GM12878 (cell line): Measurements from ENCODE around the gene CAMK4. TPM values are rescaled to one million over a fixed set of nuclear protein-coding genes. Genes with fewer than 3 reads are reported as not detected.
"Not testable (repeated sequence)": the region's sequence is repeated elsewhere in the genome, so short reads cannot be mapped to it uniquely, and the experiment has no call there.

ENCODE experiments used
- ATAC-seq: fragments of 200-7000 bp; cut with Tn5 transposase; 3 replicates; pipeline ENCODE4 v1.9.1; 2020; ENCODE audit warnings: mild to moderate bottlenecking, moderate library complexity
- BruUV-seq: library from RNA; stranded (reverse); fragments of 400-500 nt; replicated peaks from 2 replicates; lab custom pipeline; 2021; lab: Mats Ljungman, UMichigan
- CTCF ChIA-PET: fragments of 300-600 bp; sonication (Branson Sonifier 250); formaldehyde crosslinking; extraction: SDS; loops from one replicate; lab custom pipeline; 2021; ENCODE audit warnings: inconsistent platforms; lab: Yijun Ruan, JAX
- POLR2A ChIA-PET: fragments of 350-600 bp; formaldehyde crosslinking; extraction: SDS; loops from one replicate; lab custom pipeline; 2021; ENCODE audit warnings: inconsistent platforms; lab: Charles Lee
- RAD21 ChIA-PET: fragments of 300-600 bp; sonication (Branson Sonifier 250); formaldehyde crosslinking; loops from one replicate; lab custom pipeline; 2023; ENCODE audit warnings: antibody characterized with exemption; ENCODE audit not compliant: unreplicated experiment; lab: Charles Lee
- SMC1A ChIA-PET: fragments of 300-600 bp; sonication (Branson Sonifier 250); formaldehyde crosslinking; loops from one replicate; lab custom pipeline; 2023; ENCODE audit not compliant: unreplicated experiment, uncharacterized antibody; lab: Charles Lee
- DNase-seq: peaks from one replicate; pipeline ENCODE4 v3.0.0-alpha.2; 2011; ENCODE audit warnings: low read depth, low spot score
- FAIRE-seq: peaks from 3 replicates; lab custom pipeline; 2011; peaks lifted over from hg19 to GRCh38; lab: Jason Lieb, UNC
- H2AFZ ChIP-seq: 2 replicates; pipeline ENCODE4 v1.6.0; 2011; ENCODE audit warnings: low read depth, low read length, control low read depth; ENCODE audit not compliant: control insufficient read depth
- H3K27ac ChIP-seq: 2 replicates; pipeline ENCODE4 v1.5.1; 2011; ENCODE audit warnings: control low read depth; ENCODE audit not compliant: control insufficient read depth, insufficient read depth
- H3K27me3 ChIP-seq, 2 experiments: replicated peaks in 1 of 2; 2 replicates each; pipeline versions ENCODE4 v1.6.0 to v1.6.1; 2011; ENCODE audit warnings: low read length in 1 of 2; ENCODE audit not compliant: control insufficient read depth in 2 of 2, insufficient read depth in 2 of 2
- H3K36me3 ChIP-seq, 2 experiments: 2 replicates each; pipeline ENCODE4 v1.5.1; 2011; ENCODE audit warnings: low read length in 1 of 2; ENCODE audit not compliant: control insufficient read depth in 2 of 2, insufficient read depth in 2 of 2
- H3K4me1 ChIP-seq: 2 replicates; pipeline ENCODE4 v1.6.1; 2011; ENCODE audit warnings: mild to moderate bottlenecking, low read length, moderate library complexity, mixed read lengths; ENCODE audit not compliant: control insufficient read depth, insufficient read depth
- H3K4me2 ChIP-seq: 2 replicates; pipeline ENCODE4 v1.6.0; 2011; ENCODE audit warnings: control low read depth; ENCODE audit not compliant: control insufficient read depth, insufficient read depth
- H3K4me3 ChIP-seq: fragments of 200-600 bp; sonication (generic); 2 replicates; pipeline ENCODE4 v1.5.1; 2016
- H3K79me2 ChIP-seq: 2 replicates; pipeline ENCODE4 v1.6.0; 2011; ENCODE audit warnings: low read length; ENCODE audit not compliant: control insufficient read depth, insufficient read depth
- H3K9ac ChIP-seq: 2 replicates; pipeline ENCODE4 v1.8.0; 2011; ENCODE audit warnings: low read length, control low read depth, mixed read lengths; ENCODE audit not compliant: control insufficient read depth, insufficient read depth
- H3K9me3 ChIP-seq: replicated peaks from 3 replicates; pipeline ENCODE4 v1.5.1; 2011; ENCODE audit warnings: mild to moderate bottlenecking, low read length; ENCODE audit not compliant: control insufficient read depth, insufficient read depth
- H4K20me1 ChIP-seq: 2 replicates; pipeline ENCODE4 v1.6.0; 2011; ENCODE audit not compliant: control insufficient read depth, insufficient read depth
- ATF7 ChIP-seq: fragments of 450-650 bp; IDR thresholded peaks from 2 replicates; pipeline ENCODE4 v1.6.1; 2016; ENCODE audit warnings: low read depth, mild to moderate bottlenecking
- CBFB ChIP-seq: IDR thresholded peaks from 2 replicates; pipeline ENCODE4 v1.6.1; 2016; ENCODE audit warnings: antibody characterized with exemption, low read depth
- JUNB ChIP-seq: IDR thresholded peaks from 2 replicates; pipeline ENCODE4 v1.6.1; 2016; ENCODE audit warnings: antibody characterized with exemption, mild to moderate bottlenecking
- KAT2A ChIP-seq: conservative IDR thresholded peaks from 2 replicates; pipeline ENCODE4 v1.6.1; 2011; ENCODE audit warnings: low read depth, low read length; ENCODE audit not compliant: control insufficient read depth
- MTA3 ChIP-seq: IDR thresholded peaks from 2 replicates; pipeline ENCODE4 v1.6.1; 2012; ENCODE audit warnings: low read length, inconsistent platforms, borderline replicate concordance
- TCF12 ChIP-seq: IDR thresholded peaks from 2 replicates; pipeline ENCODE4 v1.6.1; 2011; ENCODE audit warnings: low read depth, mild to moderate bottlenecking, low read length
- ZBED1 ChIP-seq: IDR thresholded peaks from 2 replicates; pipeline ENCODE4 v1.6.1; 2016; ENCODE audit warnings: borderline replicate concordance
- WGBS: methylation state at CpG from one replicate; pipeline ENCODE4 v1.1.6; 2016; ENCODE audit warnings: low lambda C conversion rate; ENCODE audit not compliant: insufficient replicate concordance, insufficient coverage; ENCODE audit errors: missing lambda C conversion rate; 5-methylcytosine and 5-hydroxymethylcytosine counted together
- in situ Hi-C: fragments of 300-500 bp; cut with MboI; formaldehyde crosslinking; loops from 9 replicates; pipeline ENCODE4 v1.14.3; 2018; ENCODE audit warnings: mixed read lengths
- intact Hi-C: fragments of 100-400 bp; cut with micrococcal nuclease; formaldehyde crosslinking; loops from one replicate; pipeline ENCODE4 v1.14.2; 2022; ENCODE audit not compliant: unreplicated experiment
- polyA plus RNA-seq, 11 experiments: library from polyadenylated mRNA; depleted of rRNA in 4 of 11; unstranded in 6 of 11; stranded (reverse) in 5 of 11; fragments of >200 nt; fragmentation: Nextera tagmentation in 4 of 11; fragmentation: Illumina TruSeq in 1 of 11; extraction: Ambion mirVana in 4 of 11; extraction: Trizol in 1 of 11; gene quantifications; 1 replicate in 1 of 11; 2 replicates in 10 of 11; pipeline versions ENCODE4 v1.2.1 to v1.2.3, GENCODE V29; 2011 to 2016; ENCODE audit warnings: inconsistent platforms in 2 of 11, missing spikeins in 2 of 11, low read depth in 1 of 11
- total RNA-seq, 4 experiments: library from RNA; depleted of rRNA in 3 of 4; stranded (reverse); fragments of >200 nt in 3 of 4; fragmentation: Illumina TruSeq in 1 of 4; extraction: Trizol in 1 of 4; gene quantifications; 2 replicates each; pipeline versions ENCODE4 v1.2.1 to v1.2.3, GENCODE V29; 2013 to 2021
- TF ChIP-seq, protein P1 (sequence below): fragments of 450-650 bp; IDR thresholded peaks from 2 replicates; pipeline ENCODE4 v1.6.1; 2016; ENCODE audit warnings: mild to moderate bottlenecking
- TF ChIP-seq, protein P2 (sequence below): fragments of 450-650 bp; IDR thresholded peaks from 2 replicates; pipeline ENCODE4 v1.6.1; 2017; ENCODE audit warnings: mild to moderate bottlenecking

CAMK4 gene
- total and polyA plus RNA-seq, 10 of the 15 experiments (the other 5 are each of a cell fraction or from before 2014, with no cell fraction given): 13.3 to 51.9 (median 35.3) TPM

DNA sequence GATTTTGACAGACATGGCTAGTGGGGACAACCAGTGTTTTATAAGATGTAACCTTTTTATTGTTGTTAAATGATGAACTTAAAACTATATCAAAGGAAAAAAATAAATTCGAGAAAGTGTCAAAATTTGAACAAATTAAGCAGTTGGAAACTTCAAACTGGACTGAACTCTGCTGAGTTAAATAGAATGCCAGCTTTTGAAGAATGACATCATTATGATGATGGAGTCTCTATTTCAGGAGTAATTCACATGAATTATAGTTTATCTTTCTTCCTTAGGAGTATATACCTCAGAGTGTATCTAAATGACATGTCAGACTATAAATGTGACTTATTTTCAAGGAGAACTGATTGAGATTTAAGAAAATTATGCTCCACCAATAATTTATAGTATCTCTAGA lies 125.2 kb downstream of the CAMK4 start:
- no peak for TF ChIP-seq CBFB
- TF ChIP-seq ZBED1: no peak
- 0 out of 2 replicates have a peak, but pooled peaks have one; percentile 29 for TF ChIP-seq ATF7
- Histone ChIP-seq H3K27ac (no peak overlapping the region), H4K20me1 (no peaks in the 10 kb centered on the region), H3K9ac (no peak overlapping the region), H3K4me2 (no peak overlapping the region), H3K36me3 (peaks cover 1 to 10% of the 10 kb centered on the region in 2 experiments), H3K4me3 (no peak overlapping the region), H3K4me1 (no peaks in the 10 kb centered on the region), H3K27me3 (no peaks in the 10 kb centered on the region), H3K79me2 (no peaks in the 10 kb centered on the region), H3K9me3 (no peaks in the 10 kb centered on the region), H2AFZ (no peak overlapping the region)
- FAIRE-seq (no peak), DNase-seq (no peak), ATAC-seq (no peak)
- ChIA-PET SMC1A (no interaction called here), POLR2A (no interaction called here), RAD21 (no interaction called here), CTCF (interaction anchor here (1.0 to 1.3 kb wide), 2 partner anchors 47 to 191 kb away, joined by 3 to 4 read pairs; no protein-coding TSS in a partner anchor)
- BruUV-seq: no TSS peak
- 0% methylated on average over 1 of the region's 1 CpG for WGBS
- intact Hi-C loops: no loop called here
- in situ Hi-C loops: no loop called here

DNA sequence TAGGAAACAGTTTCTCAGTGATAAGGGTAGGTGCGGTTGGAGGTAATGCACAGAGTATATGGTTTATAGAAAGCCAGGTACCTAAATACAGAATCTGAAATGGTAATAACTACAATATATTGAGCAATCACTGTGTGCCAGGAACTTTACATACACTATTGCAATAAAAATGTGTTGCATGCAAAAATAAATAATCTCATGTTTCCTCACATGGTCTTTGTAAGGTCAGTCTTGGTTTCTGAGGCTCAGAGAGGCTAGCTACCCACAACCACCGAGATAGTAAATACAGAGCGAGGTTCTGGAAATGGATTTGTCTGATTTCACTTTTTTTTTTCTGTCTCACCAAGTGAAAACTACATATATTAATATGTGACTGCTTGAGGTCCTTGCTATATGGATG lies 128.9 kb downstream of the CAMK4 start:
- TF ChIP-seq KAT2A (no peak), TCF12 (no peak), JUNB (no peak), MTA3 (no peak)
- TF ChIP-seq, protein P1, sequence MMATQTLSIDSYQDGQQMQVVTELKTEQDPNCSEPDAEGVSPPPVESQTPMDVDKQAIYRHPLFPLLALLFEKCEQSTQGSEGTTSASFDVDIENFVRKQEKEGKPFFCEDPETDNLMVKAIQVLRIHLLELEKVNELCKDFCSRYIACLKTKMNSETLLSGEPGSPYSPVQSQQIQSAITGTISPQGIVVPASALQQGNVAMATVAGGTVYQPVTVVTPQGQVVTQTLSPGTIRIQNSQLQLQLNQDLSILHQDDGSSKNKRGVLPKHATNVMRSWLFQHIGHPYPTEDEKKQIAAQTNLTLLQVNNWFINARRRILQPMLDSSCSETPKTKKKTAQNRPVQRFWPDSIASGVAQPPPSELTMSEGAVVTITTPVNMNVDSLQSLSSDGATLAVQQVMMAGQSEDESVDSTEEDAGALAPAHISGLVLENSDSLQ: no peak
- TF ChIP-seq, protein P2, sequence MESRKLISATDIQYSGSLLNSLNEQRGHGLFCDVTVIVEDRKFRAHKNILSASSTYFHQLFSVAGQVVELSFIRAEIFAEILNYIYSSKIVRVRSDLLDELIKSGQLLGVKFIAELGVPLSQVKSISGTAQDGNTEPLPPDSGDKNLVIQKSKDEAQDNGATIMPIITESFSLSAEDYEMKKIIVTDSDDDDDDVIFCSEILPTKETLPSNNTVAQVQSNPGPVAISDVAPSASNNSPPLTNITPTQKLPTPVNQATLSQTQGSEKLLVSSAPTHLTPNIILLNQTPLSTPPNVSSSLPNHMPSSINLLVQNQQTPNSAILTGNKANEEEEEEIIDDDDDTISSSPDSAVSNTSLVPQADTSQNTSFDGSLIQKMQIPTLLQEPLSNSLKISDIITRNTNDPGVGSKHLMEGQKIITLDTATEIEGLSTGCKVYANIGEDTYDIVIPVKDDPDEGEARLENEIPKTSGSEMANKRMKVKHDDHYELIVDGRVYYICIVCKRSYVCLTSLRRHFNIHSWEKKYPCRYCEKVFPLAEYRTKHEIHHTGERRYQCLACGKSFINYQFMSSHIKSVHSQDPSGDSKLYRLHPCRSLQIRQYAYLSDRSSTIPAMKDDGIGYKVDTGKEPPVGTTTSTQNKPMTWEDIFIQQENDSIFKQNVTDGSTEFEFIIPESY: no peak
- in situ Hi-C loops: no loop called here
- H3K27ac ChIP-seq: no peak overlapping the region
- intact Hi-C loops: no loop called here
- no peak overlapping the region for H3K4me2 ChIP-seq
- no peaks in the 10 kb centered on the region for H3K27me3 ChIP-seq
- POLR2A ChIA-PET: no interaction called here
- no peaks in the 10 kb centered on the region for H3K4me1 ChIP-seq
- WGBS: 77% methylated on average over 3 of the region's 3 CpGs
- SMC1A ChIA-PET: interaction anchor here (1.7 kb wide), 1 partner anchor 10 kb away, joined by 6 read pairs; no protein-coding TSS in a partner anchor
- no peak overlapping the region for H3K9ac ChIP-seq
- H3K9me3 ChIP-seq: peaks cover 4% of the 10 kb centered on the region
- RAD21 ChIA-PET: no interaction called here
- no TSS peak for BruUV-seq
- no peaks in the 10 kb centered on the region for H4K20me1 ChIP-seq
- DNase-seq: no peak
- no peak overlapping the region for H2AFZ ChIP-seq
- no peak for ATAC-seq
- no peaks in the 10 kb centered on the region for H3K79me2 ChIP-seq
- peaks cover 0 to 3% of the 10 kb centered on the region in 2 experiments; a peak in 1 of 4 replicates for H3K36me3 ChIP-seq
- CTCF ChIA-PET: no interaction called here
- no peak overlapping the region for H3K4me3 ChIP-seq
- FAIRE-seq: no peak

DNA sequence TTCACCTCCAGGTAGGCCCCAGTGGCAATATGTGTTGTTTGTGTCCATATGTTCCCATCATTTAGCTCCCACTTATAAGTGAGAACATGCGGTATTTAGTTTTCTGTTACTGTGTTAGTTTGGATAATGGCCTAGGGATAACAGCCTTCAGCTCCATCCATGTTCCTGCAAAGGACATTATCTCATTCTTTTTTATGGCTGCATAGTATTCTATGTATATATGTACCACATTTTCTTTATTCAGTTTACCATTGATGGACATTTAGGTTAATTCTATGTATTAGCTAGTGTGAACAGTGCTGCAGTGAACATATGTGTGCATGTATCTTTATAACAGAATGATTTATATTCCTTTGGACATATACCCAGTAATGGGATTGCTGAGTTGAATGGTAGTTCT lies 134.5 kb downstream of the CAMK4 start:
- not testable (repeated sequence) for H3K4me2 ChIP-seq

More for the DNA sequence above, 134.5 kb downstream of the CAMK4 start:
- DNase-seq, H3K36me3 ChIP-seq, H3K4me3 ChIP-seq, POLR2A ChIA-PET, BruUV-seq, H2AFZ ChIP-seq, H3K9me3 ChIP-seq, H3K27me3 ChIP-seq, RAD21 ChIA-PET, SMC1A ChIA-PET, intact Hi-C loops, H3K27ac ChIP-seq, CTCF ChIA-PET, H3K9ac ChIP-seq, H3K79me2 ChIP-seq, H4K20me1 ChIP-seq, H3K4me1 ChIP-seq, ATAC-seq, in situ Hi-C loops: not testable (repeated sequence)
- WGBS: 58% methylated on average over 1 of the region's 1 CpG
- FAIRE-seq: peak; percentile 7
